ENCODE data around the gene ANKRA2.

The ANKRA2 gene

DNA sequence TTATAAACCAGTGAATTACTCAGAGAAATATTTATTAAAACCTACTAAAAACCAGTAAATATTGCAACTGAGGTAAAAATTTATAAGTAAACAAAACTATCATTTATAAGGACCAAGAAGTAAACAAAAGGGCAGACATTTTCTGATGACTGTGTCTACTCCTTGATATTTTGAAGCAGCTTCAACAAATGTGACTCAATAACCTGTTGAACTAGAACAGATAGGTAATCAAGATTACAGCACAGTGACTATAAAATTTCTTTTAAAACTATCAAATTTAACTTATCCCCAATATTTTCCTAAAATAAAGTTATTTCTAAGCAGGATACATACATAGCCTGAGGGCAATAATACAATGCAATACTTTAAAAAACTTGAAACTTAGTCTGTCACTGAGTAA lies 12.8 kb downstream of the ANKRA2 start:
- POLR2A ChIA-PET = no interaction called here
- Histone ChIP-seq H3K36me3 (ENCODE audit: control insufficient read depth in 4 of 4, insufficient read depth in 4 of 4, low read length in 3 of 4) (peaks cover 11 to 46% (median 15%) of the 10 kb centered on the region in 4 experiments), H3K27me3 (replicated peaks in 2 of 5; ENCODE audit: control insufficient read depth in 4 of 5, insufficient read depth in 5 of 5, low read length in 4 of 5) (no peaks in the 10 kb centered on the region), H3K4me3 (ENCODE audit: control insufficient read depth in 1 of 7, extremely low read depth in 1 of 7, insufficient read depth in 4 of 7, low read depth in 2 of 7, low read length in 6 of 7) (no peak overlapping the region), H3K4me1 (ENCODE audit: control extremely low read depth in 1 of 4, control insufficient read depth in 4 of 4, insufficient read depth in 4 of 4, low read length in 3 of 4) (no peaks in the 10 kb centered on the region), H3K27ac (ENCODE audit: insufficient read depth in 1 of 2, low read depth in 1 of 2, low read length in 2 of 2, poor library complexity in 1 of 2, severe bottlenecking in 2 of 2) (no peak overlapping the region), H3K9me3 (ENCODE audit: control extremely low read depth in 1 of 5, control insufficient read depth in 4 of 5, insufficient read depth in 2 of 5, low read depth in 1 of 5, low read length in 4 of 5) (no peaks in the 10 kb centered on the region)
- DNase-seq = no peak
- CTCF ChIA-PET = no interaction called here

DNA sequence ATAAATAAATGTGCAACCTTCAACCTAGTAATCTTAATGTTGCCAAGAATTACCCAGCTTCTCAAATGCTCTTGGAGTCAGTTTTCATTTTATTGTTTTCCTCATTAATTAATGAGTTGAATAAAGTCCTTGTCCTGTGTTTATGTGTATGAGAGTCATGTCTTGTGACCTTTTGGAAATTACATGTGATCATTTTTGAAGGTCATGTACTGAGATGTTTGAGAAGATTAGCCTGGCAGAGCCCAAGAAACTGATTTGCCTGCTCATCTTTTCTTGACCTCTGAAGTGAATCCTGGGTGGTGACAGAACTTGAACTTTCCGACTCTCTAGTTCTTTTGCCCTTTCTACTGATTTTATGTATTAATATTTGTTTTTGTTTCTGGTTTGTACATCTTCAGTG lies 15.4 kb downstream of the ANKRA2 start:
- no CpG with 5 or more reads among the region's 1 CpG for whole genome bisulfite sequencing (ENCODE audit: insufficient coverage)
- Histone ChIP-seq H3K27ac (ENCODE audit: insufficient read depth in 1 of 2, low read depth in 1 of 2, low read length in 2 of 2, poor library complexity in 1 of 2, severe bottlenecking in 2 of 2) (no peak overlapping the region), H3K4me1 (ENCODE audit: control extremely low read depth in 1 of 4, control insufficient read depth in 4 of 4, insufficient read depth in 4 of 4, low read length in 3 of 4) (no peaks in the 10 kb centered on the region), H3K36me3 (ENCODE audit: control insufficient read depth in 4 of 4, insufficient read depth in 4 of 4, low read length in 3 of 4) (peaks cover 8 to 26% (median 9%) of the 10 kb centered on the region in 4 experiments), H3K27me3 (replicated peaks in 2 of 5; ENCODE audit: control insufficient read depth in 4 of 5, insufficient read depth in 5 of 5, low read length in 4 of 5) (no peaks in the 10 kb centered on the region), H3K4me3 (ENCODE audit: control insufficient read depth in 1 of 7, extremely low read depth in 1 of 7, insufficient read depth in 4 of 7, low read depth in 2 of 7, low read length in 6 of 7) (no peak overlapping the region), H3K9me3 (ENCODE audit: control extremely low read depth in 1 of 5, control insufficient read depth in 4 of 5, insufficient read depth in 2 of 5, low read depth in 1 of 5, low read length in 4 of 5) (no peaks in the 10 kb centered on the region)
- no peak for DNase-seq
- CTCF ChIA-PET = no interaction called here
- POLR2A ChIA-PET = interaction anchor here (0.9 kb wide), 1 partner anchor 16 kb away, joined by 3 read pairs; no protein-coding TSS in a partner anchor

DNA sequence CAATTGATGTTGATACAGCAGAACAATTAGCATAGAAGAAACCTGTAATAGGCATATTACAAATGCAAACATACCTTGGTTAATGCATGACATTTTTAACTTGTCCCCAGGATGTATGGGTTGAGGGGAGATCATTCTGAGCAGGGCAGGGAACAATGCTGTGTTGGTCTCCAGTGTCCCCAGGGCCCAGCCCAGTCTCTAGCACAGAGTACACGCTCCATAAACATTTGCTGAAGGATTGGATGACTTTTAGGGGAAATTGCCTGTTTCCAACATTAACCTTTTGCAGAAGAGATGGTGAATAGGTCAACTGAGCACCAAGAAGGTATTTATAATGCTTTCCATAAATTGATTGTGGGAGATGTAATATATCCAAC lies 20.0 kb downstream of the ANKRA2 start:
- WGBS (ENCODE audit: insufficient coverage) = 100% methylated on average over 1 of the region's 1 CpG

DNA sequence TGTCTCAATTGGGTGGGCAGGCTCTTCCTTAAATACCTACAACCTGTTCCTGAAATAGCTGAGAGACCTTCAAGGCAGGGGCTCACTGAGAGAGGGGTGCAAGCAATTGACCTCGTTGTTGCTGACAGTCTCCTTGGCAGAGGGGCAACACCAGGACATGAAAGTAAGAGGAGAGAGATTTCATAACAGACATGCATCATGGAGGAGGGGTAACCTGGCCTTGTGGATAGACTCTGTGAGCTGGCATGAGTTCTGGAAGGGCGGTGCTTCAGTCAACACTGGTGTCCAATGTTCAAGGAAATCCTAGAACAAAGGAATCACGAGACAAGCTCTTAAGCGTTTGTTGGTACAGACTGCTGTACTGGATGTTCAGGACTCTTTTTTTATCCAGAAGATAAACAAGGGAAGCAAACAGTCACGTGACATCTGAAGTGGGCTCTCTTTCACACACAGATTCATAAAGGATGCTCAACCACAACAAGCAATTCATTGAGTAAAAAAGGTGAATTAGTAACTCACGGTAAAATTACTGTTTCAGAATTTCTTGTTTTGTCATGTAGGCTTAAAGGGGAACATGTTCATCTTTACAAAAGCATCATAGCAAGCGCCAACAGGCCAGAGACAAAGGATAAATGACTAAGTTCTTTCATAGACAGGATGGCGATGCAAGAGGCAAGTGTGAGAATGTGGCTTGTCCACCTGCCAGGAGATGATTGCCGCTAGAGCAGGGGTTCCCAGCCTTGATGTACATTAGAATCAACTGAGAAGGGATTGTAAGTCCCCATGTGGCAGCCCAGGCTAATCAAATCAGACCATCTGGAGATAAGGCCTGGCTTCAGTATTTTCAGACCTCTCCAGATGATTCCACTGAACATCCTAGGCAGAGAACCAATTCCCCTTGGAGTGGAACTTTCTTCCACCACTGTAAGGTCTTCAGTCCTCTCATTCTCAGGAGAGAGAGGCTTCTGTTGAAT lies 20.7 kb downstream of the ANKRA2 start:
- 94% methylated on average over 7 of the region's 9 CpGs for WGBS (ENCODE audit: insufficient coverage)
- POLR2A ChIA-PET = no interaction called here
- CTCF ChIA-PET = interaction anchor here (0.6 kb wide), 1 partner anchor 10 kb away, joined by 3 read pairs; no protein-coding TSS in a partner anchor
- H3K27me3 ChIP-seq (replicated peaks in 2 of 5; ENCODE audit: control insufficient read depth in 4 of 5, insufficient read depth in 5 of 5, low read length in 4 of 5) = peaks cover 0 to 11% (median 7%) of the 10 kb centered on the region in 5 experiments
- peak in 1 of 3 donors; percentile 8 for DNase-seq
- H3K4me1 ChIP-seq (ENCODE audit: control extremely low read depth in 1 of 4, control insufficient read depth in 4 of 4, insufficient read depth in 4 of 4, low read length in 3 of 4) = no peaks in the 10 kb centered on the region
- no peak overlapping the region for H3K27ac ChIP-seq (ENCODE audit: insufficient read depth in 1 of 2, low read depth in 1 of 2, low read length in 2 of 2, poor library complexity in 1 of 2, severe bottlenecking in 2 of 2)
- H3K9me3 ChIP-seq (ENCODE audit: control extremely low read depth in 1 of 5, control insufficient read depth in 4 of 5, insufficient read depth in 2 of 5, low read depth in 1 of 5, low read length in 4 of 5) = no peaks in the 10 kb centered on the region
- H3K36me3 ChIP-seq (ENCODE audit: control insufficient read depth in 4 of 4, insufficient read depth in 4 of 4, low read length in 3 of 4) = no peaks in the 10 kb centered on the region
- no peak overlapping the region for H3K4me3 ChIP-seq (ENCODE audit: control insufficient read depth in 1 of 7, extremely low read depth in 1 of 7, insufficient read depth in 4 of 7, low read depth in 2 of 7, low read length in 6 of 7)

More for the DNA sequence above, 20.0 kb downstream of the ANKRA2 start:
- Histone ChIP-seq H3K4me3 (ENCODE audit: control insufficient read depth in 1 of 7, extremely low read depth in 1 of 7, insufficient read depth in 4 of 7, low read depth in 2 of 7, low read length in 6 of 7) (no peak overlapping the region), H3K27ac (ENCODE audit: insufficient read depth in 1 of 2, low read depth in 1 of 2, low read length in 2 of 2, poor library complexity in 1 of 2, severe bottlenecking in 2 of 2) (no peak overlapping the region), H3K9me3 (ENCODE audit: control extremely low read depth in 1 of 5, control insufficient read depth in 4 of 5, insufficient read depth in 2 of 5, low read depth in 1 of 5, low read length in 4 of 5) (no peaks in the 10 kb centered on the region), H3K36me3 (ENCODE audit: control insufficient read depth in 4 of 4, insufficient read depth in 4 of 4, low read length in 3 of 4) (no peaks in the 10 kb centered on the region), H3K27me3 (replicated peaks in 2 of 5; ENCODE audit: control insufficient read depth in 4 of 5, insufficient read depth in 5 of 5, low read length in 4 of 5) (peaks cover 0 to 8% (median 3%) of the 10 kb centered on the region in 5 experiments), H3K4me1 (ENCODE audit: control extremely low read depth in 1 of 4, control insufficient read depth in 4 of 4, insufficient read depth in 4 of 4, low read length in 3 of 4) (no peaks in the 10 kb centered on the region)
- no peak for DNase-seq
- ChIA-PET POLR2A (no interaction called here), CTCF (interaction anchor here (2.0 kb wide), 1 partner anchor 9 kb away, joined by 7 read pairs; no protein-coding TSS in a partner anchor)

DNA sequence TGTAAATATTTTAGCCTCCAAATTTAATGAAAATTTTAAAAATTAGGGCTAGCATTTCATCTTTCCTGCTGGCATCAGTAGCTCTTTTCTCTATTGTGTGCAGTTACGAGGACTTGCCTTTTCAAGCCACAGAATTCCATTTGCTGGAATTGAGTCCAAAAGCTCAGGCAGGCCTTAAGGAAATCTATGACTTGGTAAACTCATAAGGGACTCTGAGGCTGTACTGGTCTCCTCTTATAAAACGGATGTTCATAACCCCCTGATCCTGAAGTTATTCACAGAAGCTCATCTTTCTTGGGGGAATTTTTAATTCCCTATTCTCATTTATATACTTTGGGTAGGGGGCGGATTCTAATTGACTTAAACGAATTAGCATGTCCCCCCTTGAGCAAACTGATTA lies 23.4 kb downstream of the ANKRA2 start:
- POLR2A ChIA-PET = interaction anchor here (0.6 kb wide), 1 partner anchor 18 kb away, joined by 3 read pairs; no protein-coding TSS in a partner anchor
- H3K9me3 ChIP-seq (ENCODE audit: control extremely low read depth in 1 of 5, control insufficient read depth in 4 of 5, insufficient read depth in 2 of 5, low read depth in 1 of 5, low read length in 4 of 5) = no peaks in the 10 kb centered on the region
- CTCF ChIA-PET = interaction anchor here (0.6 kb wide), 1 partner anchor 134 kb away, joined by 3 read pairs; no protein-coding TSS in a partner anchor
- H3K4me1 ChIP-seq (ENCODE audit: control extremely low read depth in 1 of 4, control insufficient read depth in 4 of 4, insufficient read depth in 4 of 4, low read length in 3 of 4) = no peaks in the 10 kb centered on the region
- H3K27me3 ChIP-seq (replicated peaks in 2 of 5; ENCODE audit: control insufficient read depth in 4 of 5, insufficient read depth in 5 of 5, low read length in 4 of 5) = peaks cover 0 to 11% (median 7%) of the 10 kb centered on the region in 5 experiments
- H3K36me3 ChIP-seq (ENCODE audit: control insufficient read depth in 4 of 4, insufficient read depth in 4 of 4, low read length in 3 of 4) = no peaks in the 10 kb centered on the region
- H3K4me3 ChIP-seq (ENCODE audit: control insufficient read depth in 1 of 7, extremely low read depth in 1 of 7, insufficient read depth in 4 of 7, low read depth in 2 of 7, low read length in 6 of 7) = no peak overlapping the region
- H3K27ac ChIP-seq (ENCODE audit: insufficient read depth in 1 of 2, low read depth in 1 of 2, low read length in 2 of 2, poor library complexity in 1 of 2, severe bottlenecking in 2 of 2) = no peak overlapping the region
- no peak for DNase-seq
- WGBS (ENCODE audit: insufficient coverage) = 100% methylated on average over 1 of the region's 4 CpGs

DNA sequence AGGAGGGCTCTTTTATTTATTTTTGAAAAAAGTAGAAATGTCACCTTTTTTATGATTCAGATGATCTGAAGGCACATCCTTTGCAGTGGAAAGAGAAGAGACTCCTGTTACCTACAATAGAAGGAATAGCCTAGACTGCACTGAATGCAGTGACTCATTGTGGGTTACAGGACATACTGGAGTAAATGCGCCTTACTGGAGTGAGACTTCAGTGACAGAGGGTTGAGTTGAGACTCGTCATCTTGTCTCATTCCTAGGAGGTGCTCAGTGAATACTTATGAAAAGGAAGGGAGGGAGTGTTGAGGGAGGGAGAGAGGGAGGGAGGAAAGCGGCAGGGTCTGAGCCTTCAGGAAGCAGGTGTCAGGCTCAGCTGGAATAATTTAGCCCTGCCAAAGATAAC lies 25.2 kb downstream of the ANKRA2 start:
- CTCF ChIA-PET = interaction anchor here (5.8 kb wide), 1 partner anchor 19 kb away, joined by 55 read pairs; no protein-coding TSS in a partner anchor
- POLR2A ChIA-PET = no interaction called here
- Histone ChIP-seq H3K9me3 (ENCODE audit: control extremely low read depth in 1 of 5, control insufficient read depth in 4 of 5, insufficient read depth in 2 of 5, low read depth in 1 of 5, low read length in 4 of 5) (no peaks in the 10 kb centered on the region), H3K36me3 (ENCODE audit: control insufficient read depth in 4 of 4, insufficient read depth in 4 of 4, low read length in 3 of 4) (no peaks in the 10 kb centered on the region), H3K27me3 (replicated peaks in 2 of 5; ENCODE audit: control insufficient read depth in 4 of 5, insufficient read depth in 5 of 5, low read length in 4 of 5) (peaks cover 0 to 11% (median 7%) of the 10 kb centered on the region in 5 experiments), H3K4me1 (ENCODE audit: control extremely low read depth in 1 of 4, control insufficient read depth in 4 of 4, insufficient read depth in 4 of 4, low read length in 3 of 4) (no peaks in the 10 kb centered on the region), H3K27ac (ENCODE audit: insufficient read depth in 1 of 2, low read depth in 1 of 2, low read length in 2 of 2, poor library complexity in 1 of 2, severe bottlenecking in 2 of 2) (no peak overlapping the region), H3K4me3 (ENCODE audit: control insufficient read depth in 1 of 7, extremely low read depth in 1 of 7, insufficient read depth in 4 of 7, low read depth in 2 of 7, low read length in 6 of 7) (no peak overlapping the region)
- peak in 1 of 3 donors; percentile 28 for DNase-seq
- WGBS (ENCODE audit: insufficient coverage) = 65% methylated on average over 3 of the region's 3 CpGs

DNA sequence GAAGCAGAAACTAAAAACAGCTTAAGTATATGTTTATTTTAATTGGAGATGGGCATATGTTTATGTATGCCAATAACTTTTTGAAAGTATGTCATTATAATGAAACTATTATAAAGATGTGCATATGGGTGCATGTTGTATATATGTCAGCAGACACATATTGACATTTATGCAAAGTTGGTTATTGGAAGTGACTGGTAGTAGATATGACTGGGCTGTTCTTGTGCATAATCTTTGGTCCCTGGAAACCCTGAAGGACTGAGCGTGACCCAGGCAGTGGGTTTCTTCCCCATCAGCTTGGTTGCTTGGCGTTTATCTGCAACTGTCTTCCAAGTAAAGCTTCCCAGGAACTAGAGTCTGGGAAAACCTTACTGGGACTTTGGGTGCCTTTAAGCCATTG lies 25.7 kb downstream of the ANKRA2 start:
- Histone ChIP-seq H3K9me3 (ENCODE audit: control extremely low read depth in 1 of 5, control insufficient read depth in 4 of 5, insufficient read depth in 2 of 5, low read depth in 1 of 5, low read length in 4 of 5) (peaks cover 0 to 1% (median 0%) of the 10 kb centered on the region in 5 experiments), H3K36me3 (ENCODE audit: control insufficient read depth in 4 of 4, insufficient read depth in 4 of 4, low read length in 3 of 4) (no peaks in the 10 kb centered on the region), H3K4me1 (ENCODE audit: control extremely low read depth in 1 of 4, control insufficient read depth in 4 of 4, insufficient read depth in 4 of 4, low read length in 3 of 4) (no peaks in the 10 kb centered on the region), H3K27me3 (replicated peaks in 2 of 5; ENCODE audit: control insufficient read depth in 4 of 5, insufficient read depth in 5 of 5, low read length in 4 of 5) (peaks cover 0 to 11% (median 7%) of the 10 kb centered on the region in 5 experiments), H3K27ac (ENCODE audit: insufficient read depth in 1 of 2, low read depth in 1 of 2, low read length in 2 of 2, poor library complexity in 1 of 2, severe bottlenecking in 2 of 2) (no peak overlapping the region), H3K4me3 (ENCODE audit: control insufficient read depth in 1 of 7, extremely low read depth in 1 of 7, insufficient read depth in 4 of 7, low read depth in 2 of 7, low read length in 6 of 7) (no peak overlapping the region)
- no peak for DNase-seq
- WGBS (ENCODE audit: insufficient coverage) = 100% methylated on average over 2 of the region's 2 CpGs
- POLR2A ChIA-PET = no interaction called here
- CTCF ChIA-PET = interaction anchor here (4.1 to 5.8 kb wide), 2 partner anchors 13 to 18 kb away, joined by 24 to 55 read pairs; no protein-coding TSS in a partner anchor

All from common myeloid progenitor, CD34-positive (primary cell).